ENCODE data around the gene GTF2IRD1. TPM values are rescaled to one million over a fixed set of nuclear protein-coding genes. Genes with fewer than 3 reads are reported as not detected.

The GTF2IRD1 gene
- total and polyA plus RNA-seq, 2 of the 13 experiments (the other 11 are each of a cell fraction or from before 2014, with no cell fraction given): 16.5 to 26.7 TPM

DNA sequence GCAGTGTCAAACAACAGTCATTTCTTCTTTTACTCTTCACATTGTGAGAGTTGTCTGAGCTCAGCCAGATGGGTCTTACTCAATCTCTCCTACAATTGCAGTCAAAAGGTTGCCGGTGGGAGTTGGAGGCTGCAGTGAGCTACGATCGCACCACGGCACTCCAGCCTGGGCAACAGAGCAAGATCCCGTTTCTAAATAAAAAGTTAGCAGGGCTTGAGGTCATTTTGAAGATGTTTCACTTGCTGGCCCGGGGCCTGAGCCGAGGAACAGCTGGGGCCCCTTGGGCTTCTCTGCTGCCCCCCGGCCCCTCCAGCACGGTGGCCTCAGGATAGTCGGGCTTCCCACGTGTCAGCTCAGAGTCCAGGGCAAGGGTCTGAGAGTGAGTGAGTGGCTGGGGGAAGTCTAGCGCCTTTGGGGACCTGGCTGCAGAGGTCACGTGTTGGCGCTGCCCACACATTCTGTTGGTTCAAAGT lies 40.4 kb downstream of the GTF2IRD1 start (continued):
- TF ChIP-seq, protein P1, sequence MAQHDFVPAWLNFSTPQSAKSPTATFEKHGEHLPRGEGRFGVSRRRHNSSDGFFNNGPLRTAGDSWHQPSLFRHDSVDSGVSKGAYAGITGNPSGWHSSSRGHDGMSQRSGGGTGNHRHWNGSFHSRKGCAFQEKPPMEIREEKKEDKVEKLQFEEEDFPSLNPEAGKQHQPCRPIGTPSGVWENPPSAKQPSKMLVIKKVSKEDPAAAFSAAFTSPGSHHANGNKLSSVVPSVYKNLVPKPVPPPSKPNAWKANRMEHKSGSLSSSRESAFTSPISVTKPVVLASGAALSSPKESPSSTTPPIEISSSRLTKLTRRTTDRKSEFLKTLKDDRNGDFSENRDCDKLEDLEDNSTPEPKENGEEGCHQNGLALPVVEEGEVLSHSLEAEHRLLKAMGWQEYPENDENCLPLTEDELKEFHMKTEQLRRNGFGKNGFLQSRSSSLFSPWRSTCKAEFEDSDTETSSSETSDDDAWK (CRISPR knock-in tag; IDR thresholded peaks at IDR 0.05): no peak
- TF ChIP-seq ZNF24 (IDR thresholded peaks at IDR 0.05) (no peak), ZNF501 (CRISPR knock-in tag; IDR thresholded peaks at IDR 0.05) (0 out of 2 replicates have a peak, but pooled peaks have one; percentile 21), HOXA7 (CRISPR knock-in tag; IDR thresholded peaks at IDR 0.05) (no peak), KLF11 (CRISPR knock-in tag; IDR thresholded peaks at IDR 0.05) (no peak), TAF1 (CRISPR knock-in tag; IDR thresholded peaks at IDR 0.05) (no peak), RELA (CRISPR knock-in tag; IDR thresholded peaks at IDR 0.05) (no peak), MYNN (CRISPR knock-in tag; IDR thresholded peaks at IDR 0.05; ENCODE audit: low read depth) (no peak), RFXANK (CRISPR knock-in tag; IDR thresholded peaks at IDR 0.05) (no peak), MED8 (CRISPR knock-in tag; IDR thresholded peaks at IDR 0.05; ENCODE audit: insufficient replicate concordance) (no peak), PPARG (CRISPR knock-in tag; conservative IDR thresholded peaks at IDR 0.05) (no peak), ZBTB7B (CRISPR knock-in tag; IDR thresholded peaks at IDR 0.05) (peak; percentile 80), NCOR1 (IDR thresholded peaks at IDR 0.05; ENCODE audit: borderline replicate concordance, low read length) (peak; percentile 76; the same call in 1 of the 2 replicates), PATZ1 (CRISPR knock-in tag; IDR thresholded peaks at IDR 0.05) (peak; percentile 94), ZFP62 (CRISPR knock-in tag; IDR thresholded peaks at IDR 0.05) (no peak), ZNF770 (CRISPR knock-in tag; IDR thresholded peaks at IDR 0.05) (no peak), LBX2 (CRISPR knock-in tag; IDR thresholded peaks at IDR 0.05; ENCODE audit: borderline replicate concordance) (no peak), NCOA1 (CRISPR knock-in tag; IDR thresholded peaks at IDR 0.05) (no peak), ZNF33B (CRISPR knock-in tag; IDR thresholded peaks at IDR 0.05) (no peak), HIVEP1 (CRISPR knock-in tag; IDR thresholded peaks at IDR 0.05) (no peak), NONO (IDR thresholded peaks at IDR 0.05) (no peak), NONO (CRISPR knock-in tag; conservative IDR thresholded peaks at IDR 0.05) (0 out of 2 replicates have a peak, but pooled peaks have one; percentile 43), ZNF10 (CRISPR knock-in tag; IDR thresholded peaks at IDR 0.05; ENCODE audit: borderline replicate concordance, low read depth) (no peak), HNRNPL (IDR thresholded peaks at IDR 0.05; ENCODE audit: low read depth, low read length) (no peak), SOX13 (IDR thresholded peaks at IDR 0.05) (no peak), SOX13 (CRISPR knock-in tag; conservative IDR thresholded peaks at IDR 0.05 in 1 of 2, IDR thresholded peaks at IDR 0.05 in 1 of 2) (no peak)
- TF ChIP-seq, protein P2, sequence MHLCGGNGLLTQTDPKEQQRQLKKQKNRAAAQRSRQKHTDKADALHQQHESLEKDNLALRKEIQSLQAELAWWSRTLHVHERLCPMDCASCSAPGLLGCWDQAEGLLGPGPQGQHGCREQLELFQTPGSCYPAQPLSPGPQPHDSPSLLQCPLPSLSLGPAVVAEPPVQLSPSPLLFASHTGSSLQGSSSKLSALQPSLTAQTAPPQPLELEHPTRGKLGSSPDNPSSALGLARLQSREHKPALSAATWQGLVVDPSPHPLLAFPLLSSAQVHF (CRISPR knock-in tag; IDR thresholded peaks at IDR 0.05): no peak
